ENCODE data around the gene ATP9B.

DNA sequence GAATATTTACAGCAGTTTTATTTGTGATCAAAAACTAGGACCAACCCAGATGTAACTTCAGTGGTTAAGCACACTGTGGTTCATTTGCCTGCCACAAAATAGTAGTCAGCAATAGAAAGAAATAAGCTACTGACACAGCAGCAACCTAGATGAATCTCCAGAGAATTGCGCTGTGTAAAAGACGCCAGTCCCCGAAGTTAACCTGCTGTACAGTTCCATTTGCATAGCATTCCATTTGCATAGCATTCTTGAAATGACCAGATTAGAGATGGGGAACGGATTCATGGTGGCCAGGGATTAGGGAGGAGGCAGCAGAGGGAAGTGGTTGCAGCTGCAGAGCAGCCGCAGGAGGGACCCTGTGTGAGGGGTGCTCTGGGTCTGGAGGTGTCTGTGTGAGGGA is 287.2 kb downstream of the ATP9B start:
- TF ChIP-seq, protein P1, sequence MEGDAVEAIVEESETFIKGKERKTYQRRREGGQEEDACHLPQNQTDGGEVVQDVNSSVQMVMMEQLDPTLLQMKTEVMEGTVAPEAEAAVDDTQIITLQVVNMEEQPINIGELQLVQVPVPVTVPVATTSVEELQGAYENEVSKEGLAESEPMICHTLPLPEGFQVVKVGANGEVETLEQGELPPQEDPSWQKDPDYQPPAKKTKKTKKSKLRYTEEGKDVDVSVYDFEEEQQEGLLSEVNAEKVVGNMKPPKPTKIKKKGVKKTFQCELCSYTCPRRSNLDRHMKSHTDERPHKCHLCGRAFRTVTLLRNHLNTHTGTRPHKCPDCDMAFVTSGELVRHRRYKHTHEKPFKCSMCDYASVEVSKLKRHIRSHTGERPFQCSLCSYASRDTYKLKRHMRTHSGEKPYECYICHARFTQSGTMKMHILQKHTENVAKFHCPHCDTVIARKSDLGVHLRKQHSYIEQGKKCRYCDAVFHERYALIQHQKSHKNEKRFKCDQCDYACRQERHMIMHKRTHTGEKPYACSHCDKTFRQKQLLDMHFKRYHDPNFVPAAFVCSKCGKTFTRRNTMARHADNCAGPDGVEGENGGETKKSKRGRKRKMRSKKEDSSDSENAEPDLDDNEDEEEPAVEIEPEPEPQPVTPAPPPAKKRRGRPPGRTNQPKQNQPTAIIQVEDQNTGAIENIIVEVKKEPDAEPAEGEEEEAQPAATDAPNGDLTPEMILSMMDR (conservative IDR thresholded peaks at IDR 0.05; ENCODE audit: low read depth, low read length): no peak
- TF ChIP-seq EZH2 (IDR thresholded peaks at IDR 0.05; ENCODE audit: low read length, unreplicated experiment): no peak

Measured in PC-3 (cell line).